GM19035 (cell line): ENCODE measurements around the gene TTBK1.

ENCODE experiments used
- ATAC-seq: cut with Tn5 transposase; IDR thresholded peaks from one replicate; pipeline ENCODE4 v1.9.1; 2021; ENCODE audit not compliant: unreplicated experiment

Gene TTBK1

GRCh38 chr6:43269273-43270007 is 26.2 kb downstream of the TTBK1 start:
- no peak for ATAC-seq

DNA sequence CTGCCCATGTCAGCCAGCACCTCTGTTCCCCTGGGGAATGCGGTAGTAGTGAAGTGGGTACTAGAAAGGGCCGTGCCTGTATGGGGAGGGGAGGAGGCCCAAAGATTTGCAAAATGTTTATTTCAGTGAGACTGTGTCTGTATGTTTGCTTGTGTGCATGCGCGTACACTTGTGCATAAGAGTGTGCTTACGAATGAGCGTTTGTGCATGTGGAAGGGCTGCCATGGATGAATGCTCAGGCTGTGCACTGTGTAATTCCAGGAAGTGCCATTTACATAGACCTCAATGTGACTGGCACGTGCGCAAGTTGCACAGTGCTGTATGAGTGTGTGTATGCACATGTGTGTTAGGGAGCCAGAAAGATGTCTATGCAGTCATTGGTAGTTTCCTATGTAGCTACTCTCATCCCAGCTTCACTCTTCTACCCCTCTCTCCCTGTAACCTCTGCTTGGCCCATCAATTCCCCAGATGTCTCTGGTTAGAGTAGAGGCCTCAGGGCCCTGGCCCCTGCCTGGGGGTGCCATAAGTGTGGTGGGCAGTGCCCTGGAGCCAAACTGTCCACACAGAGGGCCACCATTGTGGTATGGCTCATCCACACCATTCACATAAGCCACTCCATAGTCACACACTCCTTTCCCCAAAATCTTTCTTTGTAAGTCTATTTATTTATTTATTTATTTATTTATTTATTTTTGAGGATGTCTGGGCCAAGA is 28.0 kb downstream of the TTBK1 start:
- no peak for ATAC-seq

DNA sequence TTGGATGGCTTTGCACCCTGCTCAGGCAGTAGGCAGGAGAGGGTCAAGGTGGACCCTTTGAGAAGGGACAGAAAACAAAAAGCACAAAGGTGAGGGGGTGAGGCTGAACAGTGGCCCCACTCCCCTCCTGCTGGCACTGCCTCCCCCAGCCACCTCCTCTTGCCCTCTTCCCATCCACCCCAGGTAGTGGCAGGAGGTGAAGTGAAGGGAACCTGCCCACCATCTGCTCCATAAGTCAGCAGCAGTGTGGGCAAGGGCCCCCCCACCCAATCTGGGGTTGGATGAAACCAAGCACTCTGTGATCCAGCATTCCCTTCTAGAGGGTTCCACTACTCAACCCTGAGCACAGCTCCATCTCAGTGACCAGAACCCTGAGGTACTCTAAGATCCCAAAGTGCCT is 28.7 kb downstream of the TTBK1 start:
- no peak for ATAC-seq

GRCh38 chr6:43273707-43274106 is 30.4 kb downstream of the TTBK1 start:
- ATAC-seq: no peak

- no peak for ATAC-seq
Measured at GRCh38 chr6:43274127-43274915, 31.0 kb downstream of the TTBK1 start.

DNA sequence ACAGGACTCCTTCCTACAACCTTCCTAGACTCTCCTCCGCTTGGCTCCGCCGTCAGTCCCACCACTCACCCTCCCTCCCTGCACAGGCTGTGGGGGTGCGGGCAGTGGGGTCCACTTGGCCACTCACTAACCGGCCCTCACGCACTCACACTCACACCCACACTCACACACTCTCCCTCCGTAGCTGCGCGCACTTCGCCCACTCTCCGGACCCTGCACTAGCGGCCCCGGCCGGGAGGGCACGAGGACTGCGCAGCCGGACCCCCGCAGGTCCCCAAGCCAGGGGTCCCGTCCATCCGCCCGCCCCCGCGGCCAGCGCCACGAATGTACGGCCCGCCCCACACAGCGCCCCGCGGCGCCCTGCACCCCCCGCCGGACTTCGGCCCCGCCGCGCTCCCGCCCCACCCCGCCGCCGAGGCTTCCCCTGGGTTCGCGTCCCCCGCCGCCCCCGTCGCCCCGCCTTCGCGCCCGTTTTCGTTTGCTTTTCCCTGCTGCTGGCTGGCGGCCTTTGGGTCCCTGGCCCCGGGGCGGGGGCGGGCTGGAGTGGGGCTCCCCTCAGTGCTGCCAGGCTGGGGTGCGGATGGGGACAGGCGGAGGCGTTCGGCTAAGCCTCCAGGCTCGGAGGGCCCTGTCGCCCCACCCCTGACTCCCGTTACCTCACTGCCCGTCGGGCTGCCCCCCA is 31.8 kb downstream of the TTBK1 start:
- ATAC-seq: no peak

- no peak for ATAC-seq
Measured at GRCh38 chr6:43275801-43276576, 32.7 kb downstream of the TTBK1 start.

DNA sequence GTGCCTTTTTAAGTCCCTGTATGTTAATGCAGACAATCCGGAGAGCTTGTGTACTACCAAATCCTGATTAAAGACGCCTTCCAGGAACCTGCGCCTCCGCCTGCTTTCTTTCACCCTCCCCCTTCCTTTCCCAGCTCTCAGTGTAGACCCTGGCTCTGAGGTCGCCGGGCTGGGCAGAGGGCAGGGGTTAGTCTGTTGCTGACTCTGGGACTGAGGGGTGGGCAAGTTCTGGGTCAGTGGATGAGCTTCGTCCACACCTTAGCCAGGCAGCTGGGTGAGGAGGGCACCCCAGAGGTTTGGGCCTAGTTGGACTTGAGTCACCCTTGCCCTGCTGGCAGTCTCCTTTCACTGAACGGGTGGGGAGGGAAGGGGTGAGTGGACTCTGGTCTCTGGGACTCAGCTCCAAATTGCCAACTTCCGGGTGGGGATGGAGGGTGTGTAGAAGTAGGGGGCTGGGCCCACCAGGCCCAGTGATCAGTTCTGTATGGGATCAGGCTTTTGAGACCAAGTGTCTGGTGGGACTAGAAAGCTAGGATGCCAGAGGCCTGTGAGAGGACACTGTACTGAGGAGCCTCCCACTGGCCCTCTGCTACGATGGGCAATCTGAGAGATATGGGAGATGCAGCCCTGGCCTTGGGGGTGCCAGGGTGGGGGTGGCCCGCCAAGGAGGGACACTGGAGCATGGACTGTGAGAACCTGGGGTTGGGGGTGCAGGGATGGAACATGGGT is 33.5 kb downstream of the TTBK1 start:
- no peak for ATAC-seq

- no peak for ATAC-seq
Measured at GRCh38 chr6:43277306-43277642, 34.0 kb downstream of the TTBK1 start.

- ATAC-seq: no peak
Measured at GRCh38 chr6:43277643-43278523, 34.6 kb downstream of the TTBK1 start.

DNA sequence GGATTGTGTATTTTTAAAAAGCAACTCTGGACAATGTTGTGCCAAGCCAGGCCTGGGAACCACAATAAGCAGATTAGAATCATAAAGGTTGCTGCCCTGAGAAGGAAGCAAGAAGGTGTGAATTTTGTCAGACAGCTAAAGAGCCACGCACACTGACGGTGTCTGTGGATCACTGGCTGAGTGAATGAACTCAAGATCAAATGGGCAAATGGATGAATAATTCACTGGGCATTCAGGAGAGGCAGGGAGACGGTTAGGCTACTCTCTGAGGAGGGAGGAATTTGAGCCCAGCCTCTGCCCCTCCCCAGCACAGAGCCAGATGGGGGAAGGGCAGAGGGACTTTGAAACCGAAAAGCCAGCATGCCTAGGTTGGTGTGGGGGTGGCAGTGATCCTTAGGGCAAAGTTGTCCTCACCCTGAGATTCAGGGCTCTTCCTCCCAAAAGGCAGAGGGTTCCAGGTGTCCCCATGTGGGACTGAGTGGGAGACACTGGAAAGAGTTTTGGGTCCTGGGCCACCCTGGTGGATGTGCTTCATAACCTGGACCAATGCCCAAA is 35.3 kb downstream of the TTBK1 start:
- ATAC-seq: no peak

DNA sequence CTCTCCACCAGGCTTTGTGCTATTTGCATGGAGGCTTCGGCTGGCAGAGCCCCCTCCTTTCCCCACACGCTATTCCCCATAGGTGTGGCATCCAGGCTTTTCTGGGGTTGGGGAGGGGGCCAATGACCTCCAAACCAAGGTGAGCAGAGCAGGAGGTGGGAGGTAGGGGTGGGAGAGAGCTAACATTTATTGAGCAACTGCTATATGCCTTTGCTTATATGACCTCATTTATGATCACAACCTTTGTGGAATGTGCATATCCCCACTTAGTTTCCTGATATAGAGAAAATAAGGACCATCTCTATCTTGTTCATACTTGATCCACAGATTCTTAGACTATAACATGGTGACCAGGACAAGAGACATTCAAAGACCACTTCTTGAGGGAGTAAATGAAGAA is 37.0 kb downstream of the TTBK1 start:
- no peak for ATAC-seq

DNA sequence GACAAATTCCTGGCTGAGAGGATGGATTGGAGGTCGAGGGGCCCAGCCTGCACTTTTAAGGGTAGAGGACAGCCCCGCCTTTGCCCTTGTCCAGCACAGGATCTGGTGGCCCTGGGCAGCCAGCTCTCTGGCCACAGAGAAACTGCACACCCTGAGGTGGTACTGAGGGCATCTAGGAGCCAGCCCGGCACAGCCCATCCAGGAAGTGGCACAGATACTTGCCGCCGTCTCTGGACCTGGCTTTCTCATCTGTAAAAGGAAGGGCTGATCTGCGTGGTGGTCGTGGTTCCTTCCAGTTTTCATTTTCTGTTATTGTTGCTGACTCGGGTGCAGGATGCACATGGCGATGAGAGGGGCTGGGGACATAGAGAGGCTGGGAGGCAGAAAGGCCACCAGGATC is 38.8 kb downstream of the TTBK1 start:
- no peak for ATAC-seq

DNA sequence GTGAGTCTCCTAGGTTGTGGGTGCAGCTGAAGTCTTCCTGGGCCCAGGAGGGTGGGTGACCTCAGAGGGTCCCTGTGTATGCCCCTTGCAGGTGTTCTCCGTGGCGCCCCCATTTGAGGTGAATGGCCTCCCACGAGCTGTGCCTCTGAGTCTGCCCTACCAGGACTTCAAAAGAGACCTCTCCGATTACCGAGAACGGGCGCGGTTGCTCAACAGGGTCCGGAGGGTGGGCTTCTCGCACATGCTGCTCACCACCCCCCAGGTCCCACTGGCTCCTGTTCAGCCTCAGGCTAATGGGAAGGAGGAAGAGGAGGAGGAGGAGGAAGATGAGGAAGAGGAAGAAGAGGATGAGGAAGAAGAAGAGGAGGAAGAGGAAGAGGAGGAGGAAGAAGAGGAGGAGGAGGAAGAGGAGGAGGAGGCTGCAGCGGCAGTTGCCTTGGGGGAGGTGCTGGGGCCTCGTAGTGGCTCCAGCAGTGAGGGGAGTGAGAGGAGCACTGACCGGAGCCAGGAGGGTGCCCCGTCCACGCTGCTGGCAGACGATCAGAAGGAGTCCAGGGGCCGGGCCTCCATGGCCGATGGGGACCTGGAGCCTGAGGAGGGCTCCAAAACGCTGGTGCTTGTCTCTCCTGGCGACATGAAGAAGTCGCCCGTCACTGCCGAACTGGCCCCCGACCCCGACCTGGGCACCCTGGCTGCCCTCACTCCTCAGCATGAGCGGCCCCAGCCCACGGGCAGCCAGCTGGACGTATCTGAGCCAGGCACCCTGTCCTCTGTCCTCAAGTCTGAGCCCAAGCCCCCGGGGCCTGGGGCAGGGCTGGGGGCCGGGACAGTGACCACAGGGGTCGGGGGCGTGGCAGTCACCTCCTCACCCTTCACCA is 39.6 kb downstream of the TTBK1 start:
- no peak for ATAC-seq

GRCh38 chr6:43283514-43283901 is 40.2 kb downstream of the TTBK1 start:
- ATAC-seq: no peak

DNA sequence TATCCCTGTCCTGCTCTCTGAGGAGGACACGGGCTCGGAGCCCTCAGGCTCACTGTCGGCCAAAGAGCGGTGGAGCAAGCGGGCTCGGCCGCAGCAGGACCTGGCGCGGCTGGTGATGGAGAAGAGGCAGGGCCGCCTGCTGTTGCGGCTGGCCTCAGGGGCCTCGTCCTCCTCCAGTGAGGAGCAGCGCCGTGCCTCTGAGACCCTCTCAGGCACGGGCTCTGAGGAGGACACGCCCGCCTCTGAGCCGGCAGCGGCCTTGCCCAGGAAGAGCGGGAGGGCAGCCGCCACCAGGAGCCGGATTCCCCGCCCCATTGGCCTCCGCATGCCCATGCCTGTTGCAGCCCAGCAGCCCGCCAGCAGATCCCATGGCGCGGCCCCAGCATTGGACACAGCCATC is 40.6 kb downstream of the TTBK1 start:
- ATAC-seq: no peak

- ATAC-seq: no peak
Measured at GRCh38 chr6:43284991-43285781, 41.9 kb downstream of the TTBK1 start.
